Measurements from ENCODE around the gene PLCG1.

Gene PLCG1

DNA sequence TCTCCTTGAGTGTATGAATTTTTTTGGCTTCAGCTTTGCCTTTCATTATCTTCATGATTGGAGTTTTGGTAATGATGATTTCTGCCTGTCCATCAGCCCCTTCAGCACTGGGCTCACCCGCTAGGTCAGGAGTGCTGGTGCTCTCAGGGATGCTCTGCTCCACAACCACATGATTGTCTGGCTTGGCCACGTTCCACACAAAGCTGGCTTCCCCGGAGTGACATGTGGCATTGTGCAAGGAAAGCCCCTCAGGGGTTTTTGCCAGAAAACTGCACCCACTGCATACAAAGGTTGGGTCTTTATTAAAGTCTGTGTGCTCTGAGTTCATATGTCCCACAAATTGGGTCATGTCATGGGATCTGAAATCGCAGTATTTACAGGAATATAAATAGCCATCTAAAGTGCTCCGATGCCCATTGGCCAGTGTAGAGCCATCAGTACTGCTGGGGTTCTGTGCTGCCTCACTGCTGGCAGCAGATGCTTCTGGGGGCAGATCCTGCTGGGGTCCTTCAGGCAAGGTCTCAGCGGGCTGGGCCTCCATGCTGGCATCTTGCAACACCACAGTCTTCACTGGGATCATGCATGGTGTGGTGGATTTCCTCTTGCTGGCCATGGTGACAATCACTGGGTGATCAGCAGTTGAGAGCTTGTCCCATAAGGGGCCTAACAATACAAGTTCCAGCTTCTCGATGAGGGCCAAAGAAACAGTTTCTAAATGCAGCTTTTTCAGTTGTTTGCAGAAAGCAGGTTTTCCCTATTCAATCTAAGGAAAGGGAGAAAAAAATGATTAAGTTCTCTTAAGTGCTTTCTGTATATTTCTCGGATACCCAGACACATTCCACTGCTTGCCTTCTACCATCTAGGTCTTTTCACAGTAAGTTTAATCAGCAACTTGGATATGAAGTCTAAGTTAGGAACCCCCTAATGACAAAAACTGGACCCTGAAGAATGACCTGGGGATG lies 67.2 kb downstream of the PLCG1 start:
- Histone ChIP-seq H3K9ac (ENCODE audit: low read depth, low read length) (no peak overlapping the region), H3K9me3 (ENCODE audit: insufficient read depth, low read depth, low read length) (no peaks in the 10 kb centered on the region), H3K4me3 (ENCODE audit: low read length) (no peak overlapping the region), H3K27ac (ENCODE audit: low read depth, low read length) (no peak overlapping the region), H3K36me3 (ENCODE audit: insufficient read depth, low read length) (peaks cover 2% of the 10 kb centered on the region; the same call in 1 of the 2 replicates), H3K27me3 (ENCODE audit: insufficient read depth, low read length) (no peaks in the 10 kb centered on the region), H3K4me1 (ENCODE audit: insufficient read depth, low read length) (no peaks in the 10 kb centered on the region)
- WGBS: 90% methylated on average over 8 of the region's 8 CpGs

DNA sequence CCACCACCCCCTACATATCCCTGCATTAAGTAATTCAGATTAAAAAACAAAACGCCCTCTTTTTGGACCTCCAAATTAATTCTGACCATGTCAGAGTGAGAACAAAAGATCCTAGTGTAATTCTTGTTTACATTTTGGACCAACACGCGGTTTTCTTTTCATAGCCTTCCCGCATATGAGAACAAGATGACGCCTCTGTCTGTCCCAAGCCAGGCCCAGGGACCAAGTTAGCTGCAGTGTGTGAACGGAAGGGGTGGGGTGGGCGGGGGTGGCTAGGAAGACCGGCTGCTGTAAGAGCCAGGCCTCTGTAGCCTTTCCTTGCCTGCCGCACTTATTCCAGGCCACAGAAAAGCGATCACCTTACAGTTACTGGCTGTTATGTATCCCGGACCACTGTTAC lies 68.0 kb downstream of the PLCG1 start:
- Histone ChIP-seq H3K4me3 (ENCODE audit: low read length) (no peak overlapping the region), H3K4me1 (ENCODE audit: insufficient read depth, low read length) (no peaks in the 10 kb centered on the region), H3K27ac (ENCODE audit: low read depth, low read length) (no peak overlapping the region), H3K36me3 (ENCODE audit: insufficient read depth, low read length) (peaks cover 2% of the 10 kb centered on the region; the same call in 1 of the 2 replicates), H3K9ac (ENCODE audit: low read depth, low read length) (no peak overlapping the region), H3K9me3 (ENCODE audit: insufficient read depth, low read depth, low read length) (no peaks in the 10 kb centered on the region), H3K27me3 (ENCODE audit: insufficient read depth, low read length) (no peaks in the 10 kb centered on the region)
- 92% methylated on average over 11 of the region's 11 CpGs for WGBS

DNA sequence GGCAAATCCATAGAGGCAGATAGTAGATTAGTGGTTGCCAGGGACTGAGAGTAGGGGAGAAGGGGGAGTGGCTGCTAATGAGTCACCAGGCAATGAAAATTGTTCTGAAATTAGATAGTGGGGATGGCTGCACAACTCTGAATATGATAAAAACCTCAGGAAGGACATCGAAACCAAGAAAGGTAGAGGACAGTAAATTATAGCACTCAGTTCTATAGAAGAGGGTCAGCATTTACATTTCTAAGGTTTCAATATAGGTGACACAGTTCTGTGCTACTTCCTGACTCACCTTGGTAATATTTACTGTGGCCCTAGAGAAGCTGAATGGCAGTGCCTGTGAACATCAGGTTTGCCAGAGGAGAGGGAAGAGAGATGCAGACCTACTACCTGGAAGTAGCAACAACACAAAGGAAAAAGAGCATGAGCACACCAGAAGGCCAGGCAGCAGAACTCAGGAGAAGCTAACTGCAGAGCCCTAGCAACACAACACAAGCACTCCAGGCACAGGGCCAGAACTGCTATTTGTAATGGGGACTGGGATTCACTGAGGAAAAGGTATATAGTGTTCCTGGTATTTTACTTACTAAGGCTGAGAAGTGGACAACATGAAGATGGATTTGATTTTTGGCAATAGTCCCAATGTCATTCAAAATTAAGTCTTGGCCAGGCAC lies 75.9 kb downstream of the PLCG1 start:
- 81% methylated on average over 1 of the region's 1 CpG for WGBS
- Histone ChIP-seq H3K36me3 (ENCODE audit: insufficient read depth, low read length) (no peaks in the 10 kb centered on the region), H3K4me3 (ENCODE audit: low read length) (no peak overlapping the region), H3K27ac (ENCODE audit: low read depth, low read length) (no peak overlapping the region), H3K4me1 (ENCODE audit: insufficient read depth, low read length) (no peaks in the 10 kb centered on the region), H3K9ac (ENCODE audit: low read depth, low read length) (no peak overlapping the region), H3K27me3 (ENCODE audit: insufficient read depth, low read length) (no peaks in the 10 kb centered on the region), H3K9me3 (ENCODE audit: insufficient read depth, low read depth, low read length) (no peaks in the 10 kb centered on the region)

DNA sequence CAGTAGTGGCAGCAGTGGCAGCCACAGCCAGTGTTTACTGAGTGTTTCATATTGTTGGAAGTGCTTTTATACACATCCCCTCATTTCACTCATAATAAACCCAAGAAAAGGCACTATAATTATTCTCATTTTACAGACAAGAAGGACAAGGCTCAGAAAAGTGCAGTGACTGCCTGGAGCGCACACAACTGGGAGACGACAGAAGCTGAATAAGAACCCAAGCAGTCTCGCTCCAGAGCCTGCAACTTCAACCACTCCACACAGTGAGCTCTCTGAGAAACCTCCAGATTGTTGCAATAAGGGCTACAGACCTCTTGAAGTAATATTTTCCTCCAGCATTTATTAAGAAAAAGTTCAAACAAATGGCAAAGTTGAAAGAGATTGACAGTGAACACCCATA lies 76.9 kb downstream of the PLCG1 start:
- H3K36me3 ChIP-seq (ENCODE audit: insufficient read depth, low read length): no peaks in the 10 kb centered on the region
- H3K4me1 ChIP-seq (ENCODE audit: insufficient read depth, low read length): no peaks in the 10 kb centered on the region
- no peak overlapping the region for H3K27ac ChIP-seq (ENCODE audit: low read depth, low read length)
- H3K27me3 ChIP-seq (ENCODE audit: insufficient read depth, low read length): no peaks in the 10 kb centered on the region
- WGBS: 97% methylated on average over 3 of the region's 3 CpGs
- no peak overlapping the region for H3K4me3 ChIP-seq (ENCODE audit: low read length)
- H3K9me3 ChIP-seq (ENCODE audit: insufficient read depth, low read depth, low read length): no peaks in the 10 kb centered on the region
- no peak overlapping the region for H3K9ac ChIP-seq (ENCODE audit: low read depth, low read length)

DNA sequence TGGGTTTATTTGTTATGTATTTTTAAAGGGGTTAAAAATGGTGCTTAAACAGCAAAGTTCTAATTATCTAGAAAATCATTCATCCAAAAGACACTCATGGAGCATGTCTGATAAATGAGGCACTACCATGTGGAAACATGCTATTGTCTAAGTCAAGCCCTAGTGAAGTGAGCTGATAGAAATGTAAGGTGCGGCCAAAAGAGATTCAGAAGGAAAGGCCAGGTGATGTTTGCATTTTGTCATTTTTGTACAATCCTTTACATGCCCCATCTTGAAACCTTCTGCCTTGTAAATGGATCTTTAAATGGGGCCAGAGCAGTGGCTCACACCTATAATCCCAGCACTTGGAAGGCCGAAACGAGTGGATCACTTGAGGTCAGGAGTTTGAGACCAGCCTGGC lies 77.3 kb downstream of the PLCG1 start:
- WGBS: 88% methylated on average over 3 of the region's 3 CpGs
- no peaks in the 10 kb centered on the region for H3K36me3 ChIP-seq (ENCODE audit: insufficient read depth, low read length)
- H3K27me3 ChIP-seq (ENCODE audit: insufficient read depth, low read length): no peaks in the 10 kb centered on the region
- H3K4me1 ChIP-seq (ENCODE audit: insufficient read depth, low read length): no peaks in the 10 kb centered on the region
- no peak overlapping the region for H3K4me3 ChIP-seq (ENCODE audit: low read length)
- no peaks in the 10 kb centered on the region for H3K9me3 ChIP-seq (ENCODE audit: insufficient read depth, low read depth, low read length)
- H3K9ac ChIP-seq (ENCODE audit: low read depth, low read length): no peak overlapping the region
- no peak overlapping the region for H3K27ac ChIP-seq (ENCODE audit: low read depth, low read length)

DNA sequence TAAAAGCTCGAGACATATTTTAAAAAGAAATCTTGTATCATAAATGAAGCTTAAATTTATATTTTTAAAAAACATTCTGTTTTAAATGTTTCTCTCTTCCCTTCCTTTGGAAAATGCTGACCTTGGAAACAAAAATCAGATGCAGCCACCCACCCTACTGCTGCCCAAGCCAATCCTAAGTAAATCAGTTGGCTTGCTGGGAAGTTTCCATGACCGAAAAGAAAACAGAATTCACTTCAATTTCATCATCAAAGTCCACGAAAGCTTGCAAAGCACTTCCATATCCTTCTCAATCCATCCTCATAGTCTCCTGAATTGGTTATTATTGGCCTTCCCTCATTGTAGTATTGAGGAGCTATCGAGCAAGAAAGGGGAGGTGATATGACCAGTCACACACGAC lies 80.1 kb downstream of the PLCG1 start:
- Histone ChIP-seq H3K9ac (ENCODE audit: low read depth, low read length) (no peak overlapping the region), H3K4me1 (ENCODE audit: insufficient read depth, low read length) (no peaks in the 10 kb centered on the region), H3K27ac (ENCODE audit: low read depth, low read length) (no peak overlapping the region), H3K9me3 (ENCODE audit: insufficient read depth, low read depth, low read length) (no peaks in the 10 kb centered on the region), H3K27me3 (ENCODE audit: insufficient read depth, low read length) (no peaks in the 10 kb centered on the region), H3K4me3 (ENCODE audit: low read length) (no peak overlapping the region), H3K36me3 (ENCODE audit: insufficient read depth, low read length) (no peaks in the 10 kb centered on the region)
- WGBS: 88% methylated on average over 4 of the region's 5 CpGs

DNA sequence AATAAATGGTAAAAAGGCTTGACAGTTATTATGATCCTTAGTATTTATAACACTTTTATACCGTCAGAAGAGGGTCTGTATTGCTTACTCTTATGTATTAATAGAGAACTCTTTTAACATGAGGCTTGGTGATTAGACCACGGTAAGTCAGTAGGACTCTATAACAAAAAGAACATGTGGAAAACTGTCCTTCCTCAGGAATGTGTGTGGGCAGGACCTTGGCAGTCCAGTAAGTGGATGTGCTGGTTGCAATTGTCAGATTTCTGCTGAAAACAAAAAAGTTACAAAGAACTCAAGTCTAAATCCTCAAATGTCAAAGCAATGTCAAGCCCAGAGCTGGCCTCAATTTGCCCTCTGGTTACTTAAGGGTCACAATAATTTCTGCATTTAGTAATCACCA lies 81.1 kb downstream of the PLCG1 start:
- 97% methylated on average over 2 of the region's 2 CpGs for whole genome bisulfite sequencing

DNA sequence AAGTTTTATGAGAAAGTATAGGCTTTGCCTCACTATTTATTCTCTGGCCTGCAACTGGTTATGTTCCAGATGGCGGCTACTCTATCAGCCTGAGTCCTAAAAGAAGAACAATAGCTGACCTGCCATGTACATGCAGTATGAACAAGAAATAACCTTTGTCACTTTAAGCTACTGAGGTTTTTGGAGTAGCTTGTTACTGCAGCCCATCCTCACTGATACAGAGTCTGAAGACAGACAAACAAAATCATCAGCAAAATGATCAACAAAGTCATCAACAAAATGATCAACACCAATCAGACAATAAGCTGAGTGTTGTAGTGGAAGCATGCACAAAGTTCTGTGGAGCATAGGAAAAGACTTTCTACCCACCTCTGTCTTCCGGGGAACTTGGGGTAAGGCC lies 82.5 kb downstream of the PLCG1 start:
- H3K4me1 ChIP-seq (ENCODE audit: insufficient read depth, low read length): no peaks in the 10 kb centered on the region
- no peak overlapping the region for H3K4me3 ChIP-seq (ENCODE audit: low read length)
- H3K36me3 ChIP-seq (ENCODE audit: insufficient read depth, low read length): no peaks in the 10 kb centered on the region
- no peaks in the 10 kb centered on the region for H3K9me3 ChIP-seq (ENCODE audit: insufficient read depth, low read depth, low read length)
- H3K9ac ChIP-seq (ENCODE audit: low read depth, low read length): no peak overlapping the region
- no peaks in the 10 kb centered on the region for H3K27me3 ChIP-seq (ENCODE audit: insufficient read depth, low read length)
- H3K27ac ChIP-seq (ENCODE audit: low read depth, low read length): no peak overlapping the region
- 92% methylated on average over 2 of the region's 2 CpGs for WGBS

More for the DNA sequence above, 81.1 kb downstream of the PLCG1 start:
- H3K4me3 ChIP-seq (ENCODE audit: low read length): no peak overlapping the region
- no peak overlapping the region for H3K9ac ChIP-seq (ENCODE audit: low read depth, low read length)
- H3K27me3 ChIP-seq (ENCODE audit: insufficient read depth, low read length): no peaks in the 10 kb centered on the region
- no peaks in the 10 kb centered on the region for H3K9me3 ChIP-seq (ENCODE audit: insufficient read depth, low read depth, low read length)
- no peaks in the 10 kb centered on the region for H3K4me1 ChIP-seq (ENCODE audit: insufficient read depth, low read length)
- H3K36me3 ChIP-seq (ENCODE audit: insufficient read depth, low read length): no peaks in the 10 kb centered on the region
- no peak overlapping the region for H3K27ac ChIP-seq (ENCODE audit: low read depth, low read length)

DNA sequence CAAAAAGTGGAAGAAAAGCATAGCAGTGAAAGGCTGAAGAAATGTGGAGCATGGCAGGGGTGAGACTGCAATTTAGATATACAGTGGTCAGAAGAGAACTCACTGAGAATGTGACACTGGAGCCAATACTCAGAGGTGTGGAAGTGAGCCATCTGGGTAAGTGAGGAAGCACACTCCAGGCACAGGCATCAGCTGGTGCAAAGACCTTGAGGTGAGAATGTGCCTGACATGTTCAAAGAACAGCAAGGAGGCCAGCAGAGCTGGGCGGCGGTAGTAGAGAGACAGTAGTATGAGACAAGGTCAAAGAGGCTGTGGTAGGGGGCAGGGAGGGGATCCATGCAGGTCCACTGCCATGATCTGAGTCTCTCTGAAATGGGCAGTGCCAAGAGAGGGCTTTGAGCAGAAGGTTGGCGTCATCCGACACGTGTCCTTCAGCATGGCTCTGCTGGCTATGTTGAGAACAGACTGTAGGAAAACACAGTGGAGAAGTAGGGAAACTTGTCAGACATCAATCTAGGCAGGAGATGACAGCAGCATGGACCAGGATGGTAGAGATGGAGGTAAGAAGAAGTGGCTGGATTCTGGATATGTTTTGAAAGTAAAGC lies 84.4 kb downstream of the PLCG1 start:
- Histone ChIP-seq H3K4me1 (ENCODE audit: insufficient read depth, low read length) (no peaks in the 10 kb centered on the region), H3K27me3 (ENCODE audit: insufficient read depth, low read length) (no peaks in the 10 kb centered on the region), H3K36me3 (ENCODE audit: insufficient read depth, low read length) (no peaks in the 10 kb centered on the region), H3K9ac (ENCODE audit: low read depth, low read length) (no peak overlapping the region), H3K4me3 (ENCODE audit: low read length) (no peak overlapping the region), H3K9me3 (ENCODE audit: insufficient read depth, low read depth, low read length) (no peaks in the 10 kb centered on the region), H3K27ac (ENCODE audit: low read depth, low read length) (no peak overlapping the region)
- 96% methylated on average over 5 of the region's 5 CpGs for WGBS

DNA sequence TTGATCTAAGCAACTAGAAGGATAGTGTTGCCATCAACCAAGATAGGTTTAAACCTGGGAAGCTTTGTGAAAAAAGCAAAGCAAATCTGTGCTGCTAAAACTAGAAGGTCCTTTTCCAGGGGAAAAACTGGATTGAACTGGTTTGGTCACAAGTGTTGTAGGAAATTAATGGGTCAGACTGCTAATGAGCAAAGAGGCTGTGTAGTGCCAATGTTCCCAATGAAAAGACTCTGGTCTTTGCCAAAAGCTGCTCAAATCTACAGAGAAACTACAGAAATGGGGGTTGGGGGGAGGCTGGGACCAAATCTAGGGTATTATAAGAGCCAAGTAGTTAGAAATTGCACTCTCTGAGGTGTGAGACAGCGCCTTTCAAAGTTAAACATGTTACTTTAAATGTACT lies 85.0 kb downstream of the PLCG1 start:
- 100% methylated on average over 1 of the region's 1 CpG for WGBS
- no peaks in the 10 kb centered on the region for H3K36me3 ChIP-seq (ENCODE audit: insufficient read depth, low read length)
- H3K9me3 ChIP-seq (ENCODE audit: insufficient read depth, low read depth, low read length): no peaks in the 10 kb centered on the region
- no peaks in the 10 kb centered on the region for H3K27me3 ChIP-seq (ENCODE audit: insufficient read depth, low read length)
- H3K4me1 ChIP-seq (ENCODE audit: insufficient read depth, low read length): no peaks in the 10 kb centered on the region
- H3K9ac ChIP-seq (ENCODE audit: low read depth, low read length): no peak overlapping the region
- H3K27ac ChIP-seq (ENCODE audit: low read depth, low read length): no peak overlapping the region
- no peak overlapping the region for H3K4me3 ChIP-seq (ENCODE audit: low read length)

DNA sequence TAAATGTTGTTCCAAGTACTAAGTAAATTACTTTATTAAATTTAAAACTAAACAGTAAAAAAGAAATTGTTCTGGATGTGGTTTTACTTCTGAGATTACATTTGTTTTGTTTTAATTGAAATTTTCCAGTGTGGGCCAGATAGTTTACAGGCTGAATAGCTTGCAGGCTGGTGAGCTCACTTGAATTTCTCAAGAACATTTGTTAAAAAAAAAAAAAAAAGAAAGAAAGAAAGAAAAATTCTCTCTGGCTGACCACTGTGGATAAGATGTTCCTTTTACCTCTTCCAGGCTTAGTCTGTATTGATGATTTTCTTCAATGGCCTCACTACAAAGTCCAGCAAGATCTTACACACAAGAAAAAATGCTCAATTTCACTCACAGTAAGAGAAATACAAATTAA lies 85.4 kb downstream of the PLCG1 start:
- no peaks in the 10 kb centered on the region for H3K9me3 ChIP-seq (ENCODE audit: insufficient read depth, low read depth, low read length)
- no peak overlapping the region for H3K9ac ChIP-seq (ENCODE audit: low read depth, low read length)
- no peak overlapping the region for H3K27ac ChIP-seq (ENCODE audit: low read depth, low read length)
- no peaks in the 10 kb centered on the region for H3K4me1 ChIP-seq (ENCODE audit: insufficient read depth, low read length)
- no peak overlapping the region for H3K4me3 ChIP-seq (ENCODE audit: low read length)
- H3K36me3 ChIP-seq (ENCODE audit: insufficient read depth, low read length): no peaks in the 10 kb centered on the region
- no peaks in the 10 kb centered on the region for H3K27me3 ChIP-seq (ENCODE audit: insufficient read depth, low read length)
